GM12874 (cell line): ENCODE results near the gene IFNA5.

Experiments
- CTCF ChIP-seq: IDR thresholded peaks from 2 replicates; pipeline ENCODE4 v1.5.1; 2011; ENCODE audit warnings: low read depth, mild to moderate bottlenecking, control low read depth, low read length, moderate library complexity; ENCODE audit not compliant: insufficient read depth

Gene IFNA5

GRCh38 chr9:21265421-21266189 lies 39.5 kb downstream of the IFNA5 start:
- no peak for TF ChIP-seq CTCF

GRCh38 chr9:21255538-21256212 lies 49.4 kb downstream of the IFNA5 start:
- no peak for TF ChIP-seq CTCF
